H1 (cell line): Measurements from ENCODE around the gene NUDT1. TPM values are rescaled to one million over a fixed set of nuclear protein-coding genes. Genes with fewer than 3 reads are reported as not detected.

Experiments used
- CTCF ChIA-PET: fragments of 300-600 bp; sonication (Branson Sonifier 250); formaldehyde crosslinking; loops from one replicate; lab custom pipeline; 2021; ENCODE audit not compliant: partially characterized antibody; lab: Charles Lee
- POLR2A ChIA-PET: fragments of 300-600 bp; sonication (Branson Sonifier 250); formaldehyde crosslinking; loops from one replicate; lab custom pipeline; 2021; ENCODE audit warnings: inconsistent platforms; ENCODE audit not compliant: partially characterized antibody; lab: Charles Lee
- DNase-seq, 2 experiments: peaks; one replicate each; pipeline versions ENCODE4 v3.0.0 to v3.0.0-alpha.2; 2010 to 2022; ENCODE audit warnings: low spot score in 2 of 2, low read depth in 1 of 2, mixed read lengths in 1 of 2
- FAIRE-seq: peaks from 2 replicates; lab custom pipeline; 2011; peaks lifted over from hg19 to GRCh38; lab: Jason Lieb, UNC
- H2AFZ ChIP-seq: 2 replicates; pipeline ENCODE4 v1.8.1; 2012; ENCODE audit warnings: low read length, inconsistent platforms
- H2AK5ac ChIP-seq: 2 replicates; pipeline ENCODE4 v1.6.1; 2013; ENCODE audit warnings: low read depth, low read length
- H2BK120ac ChIP-seq: replicated peaks from 2 replicates; pipeline ENCODE3; 2013; ENCODE audit warnings: low read depth, low read length, inconsistent platforms
- H2BK12ac ChIP-seq: 2 replicates; pipeline ENCODE4 v1.6.1; 2013; ENCODE audit warnings: low read depth, low read length
- H2BK15ac ChIP-seq: 2 replicates; pipeline ENCODE4 v1.6.1; 2013; ENCODE audit warnings: low read length
- H2BK20ac ChIP-seq: 2 replicates; pipeline ENCODE4 v1.6.1; 2013; ENCODE audit warnings: low read length
- H2BK5ac ChIP-seq: 2 replicates; pipeline ENCODE4 v1.6.1; 2013; ENCODE audit warnings: low read depth, low read length
- H3K14ac ChIP-seq: 2 replicates; pipeline ENCODE4 v1.6.1; 2013; ENCODE audit warnings: inconsistent platforms; ENCODE audit not compliant: insufficient read length
- H3K18ac ChIP-seq: 2 replicates; pipeline ENCODE4 v1.6.1; 2013; ENCODE audit warnings: low read length; ENCODE audit errors: extremely low read depth
- H3K23ac ChIP-seq: 2 replicates; pipeline ENCODE4 v1.6.1; 2013; ENCODE audit warnings: inconsistent platforms; ENCODE audit not compliant: insufficient read length
- H3K23me2 ChIP-seq: 2 replicates; pipeline ENCODE4 v1.6.1; 2013; ENCODE audit warnings: low read depth, low read length
- H3K27ac ChIP-seq: 2 replicates; pipeline ENCODE4 v1.6.1; 2011; ENCODE audit warnings: low read depth, low read length, inconsistent platforms
- H3K27me3 ChIP-seq, 4 experiments: replicated peaks in 1 of 4; 1 replicate in 1 of 4; 2 replicates in 3 of 4; pipeline versions ENCODE4 v1.6.1 to v1.8.1; 2011 to 2013; ENCODE audit warnings: low read length in 3 of 4, mild to moderate bottlenecking in 3 of 4, inconsistent platforms in 2 of 4, mixed read lengths in 2 of 4, moderate library complexity in 1 of 4; ENCODE audit not compliant: control insufficient read depth in 3 of 4, insufficient read depth in 3 of 4; ENCODE audit errors: extremely low read depth in 1 of 4
- H3K36me3 ChIP-seq, 4 experiments: 2 replicates each; pipeline versions ENCODE4 v1.6.1 to v1.8.1; 2011 to 2013; ENCODE audit warnings: mild to moderate bottlenecking in 4 of 4, low read length in 3 of 4, moderate library complexity in 2 of 4, control low read depth in 1 of 4, inconsistent platforms in 1 of 4; ENCODE audit not compliant: insufficient read depth in 4 of 4, control insufficient read depth in 2 of 4
- H3K4ac ChIP-seq: replicated peaks from 2 replicates; pipeline ENCODE3; 2013; ENCODE audit warnings: low read length, low read depth, mixed read lengths, inconsistent platforms; ENCODE audit not compliant: insufficient read length
- H3K4me1 ChIP-seq, 4 experiments: replicated peaks in 1 of 4; 1 replicate in 1 of 4; 2 replicates in 3 of 4; pipeline versions ENCODE4 v1.6.1 to v1.8.1; 2011 to 2013; ENCODE audit warnings: low read length in 3 of 4, inconsistent platforms in 2 of 4, mixed read lengths in 1 of 4; ENCODE audit not compliant: insufficient read depth in 4 of 4, control insufficient read depth in 3 of 4
- H3K4me2 ChIP-seq, 2 experiments: 2 replicates each; pipeline versions ENCODE4 v1.6.1 to v1.8.1; 2011 to 2013; ENCODE audit warnings: low read depth in 2 of 2, low read length in 2 of 2, control low read depth in 1 of 2, inconsistent platforms in 1 of 2, mild to moderate bottlenecking in 1 of 2; ENCODE audit not compliant: insufficient read depth in 1 of 2
- H3K4me3 ChIP-seq, 4 experiments: fragments of 200-600, 300-600 bp in 1 of 4; sonication (generic), shearing (Covaris generic), sonication (Bioruptor Twin) in 1 of 4; 2 replicates each; pipeline versions ENCODE4 v1.5.1 to v1.8.1; 2011 to 2016; ENCODE audit warnings: low read length in 4 of 4, low read depth in 3 of 4, control low read depth in 2 of 4, inconsistent platforms in 2 of 4, mild to moderate bottlenecking in 2 of 4, mixed read lengths in 1 of 4, moderate library complexity in 1 of 4; ENCODE audit not compliant: insufficient read depth in 2 of 4; ENCODE audit errors: extremely low read depth in 1 of 4
- H3K56ac ChIP-seq: replicated peaks from 2 replicates; pipeline ENCODE3; 2013; ENCODE audit warnings: low read depth, mild to moderate bottlenecking, mixed read lengths, low read length, inconsistent platforms; ENCODE audit not compliant: insufficient read length
- H3K79me1 ChIP-seq: 2 replicates; pipeline ENCODE4 v1.6.1; 2013; ENCODE audit warnings: low read depth, low read length, control low read depth
- H3K79me2 ChIP-seq, 2 experiments: 2 replicates each; pipeline versions ENCODE4 v1.6.1 to v1.8.1; 2012 to 2013; ENCODE audit warnings: low read length in 2 of 2, mild to moderate bottlenecking in 2 of 2, inconsistent platforms in 1 of 2; ENCODE audit not compliant: insufficient read depth in 2 of 2, control insufficient read depth in 1 of 2
- H3K9ac ChIP-seq, 4 experiments: replicated peaks in 1 of 4; 1 replicate in 1 of 4; 2 replicates in 3 of 4; pipeline versions ENCODE4 v1.6.1 to v1.8.1; 2011 to 2013; ENCODE audit warnings: low read depth in 3 of 4, low read length in 3 of 4, control low read depth in 2 of 4, mild to moderate bottlenecking in 2 of 4, moderate library complexity in 2 of 4, inconsistent platforms in 1 of 4; ENCODE audit errors: extremely low read depth in 1 of 4
- H3K9me3 ChIP-seq, 2 experiments: 2 replicates each; pipeline versions ENCODE4 v1.6.1 to v1.8.1; 2012 to 2013; ENCODE audit warnings: mild to moderate bottlenecking in 2 of 2, moderate library complexity in 2 of 2, control low read depth in 1 of 2, inconsistent platforms in 1 of 2, low read depth in 1 of 2, low read length in 1 of 2, mixed read lengths in 1 of 2; ENCODE audit not compliant: insufficient read depth in 2 of 2
- H4K20me1 ChIP-seq, 2 experiments: replicated peaks in 1 of 2; 2 replicates each; pipeline versions ENCODE3 to v1.8.1; 2011 to 2013; ENCODE audit warnings: inconsistent platforms in 2 of 2, low read length in 2 of 2, mild to moderate bottlenecking in 1 of 2; ENCODE audit not compliant: insufficient read depth in 2 of 2, control insufficient read depth in 1 of 2
- H4K5ac ChIP-seq: 2 replicates; pipeline ENCODE4 v1.6.1; 2013; ENCODE audit warnings: low read length, low read depth, mixed read lengths, inconsistent platforms; ENCODE audit not compliant: insufficient read length
- H4K8ac ChIP-seq: 2 replicates; pipeline ENCODE4 v1.8.0; 2013; ENCODE audit warnings: mild to moderate bottlenecking, moderate library complexity, low read length, inconsistent platforms; ENCODE audit not compliant: insufficient read depth; ENCODE audit errors: extremely low read depth
- H4K91ac ChIP-seq: replicated peaks from 2 replicates; pipeline ENCODE3; 2013; ENCODE audit warnings: low read length, mixed read lengths, inconsistent platforms; ENCODE audit not compliant: insufficient read length
- ATF2 ChIP-seq: IDR thresholded peaks from 2 replicates; pipeline ENCODE4 v1.6.1; 2012; ENCODE audit warnings: low read length, inconsistent platforms
- BACH1 ChIP-seq: IDR thresholded peaks from 2 replicates; pipeline ENCODE4 v1.6.1; 2012; ENCODE audit warnings: low read length, improper control_type of control experiment
- CEBPB ChIP-seq: IDR thresholded peaks from 2 replicates; pipeline ENCODE4 v1.6.1; 2012; ENCODE audit warnings: low read depth, low read length
- CREB1 ChIP-seq: IDR thresholded peaks from 2 replicates; pipeline ENCODE4 v1.6.1; 2012; ENCODE audit warnings: inconsistent platforms
- CTBP2 ChIP-seq: IDR thresholded peaks from 2 replicates; pipeline ENCODE4 v1.7.0; 2011; ENCODE audit warnings: borderline replicate concordance, mild to moderate bottlenecking, moderate library complexity, mixed read lengths, low read length; ENCODE audit not compliant: insufficient read depth, insufficient read length
- FOSL1 ChIP-seq: IDR thresholded peaks from 2 replicates; pipeline ENCODE4 v1.6.1; 2011; ENCODE audit warnings: mild to moderate bottlenecking, low read depth, low read length, moderate library complexity; ENCODE audit not compliant: insufficient read depth
- KDM1A ChIP-seq: fragments of 200-600, 300-600 bp; sonication (generic); IDR thresholded peaks from 2 replicates; pipeline ENCODE4 v1.7.1; 2016; ENCODE audit warnings: mild to moderate bottlenecking, low read length, borderline replicate concordance
- NRF1 ChIP-seq: IDR thresholded peaks from 2 replicates; pipeline ENCODE4 v1.6.1; 2011; ENCODE audit warnings: mild to moderate bottlenecking, low read depth, low read length, improper control_type of control experiment
- SIX5 ChIP-seq: IDR thresholded peaks from 2 replicates; pipeline ENCODE4 v1.6.1; 2011; ENCODE audit warnings: mild to moderate bottlenecking, low read depth, low read length
- SP1 ChIP-seq: IDR thresholded peaks from 2 replicates; pipeline ENCODE4 v1.6.1; 2011; ENCODE audit warnings: low read depth, low read length
- SP4 ChIP-seq: IDR thresholded peaks from 2 replicates; pipeline ENCODE4 v1.6.1; 2012; ENCODE audit warnings: low read length, inconsistent platforms
- YY1 ChIP-seq: IDR thresholded peaks from 2 replicates; pipeline ENCODE4 v1.6.1; 2011; ENCODE audit warnings: low read depth, mild to moderate bottlenecking, low read length
- WGBS, 2 experiments: shearing (Covaris generic) in 1 of 2; methylation state at CpG; one replicate each; pipeline versions ENCODE4 v1.1.6 to v1.1.7; 2013 to 2015; ENCODE audit warnings: low lambda C conversion rate in 2 of 2, mixed read lengths in 2 of 2, inconsistent platforms in 1 of 2, low coverage in 1 of 2, missing lambda C conversion rate in 1 of 2; ENCODE audit not compliant: insufficient replicate concordance in 2 of 2, insufficient coverage in 1 of 2, insufficient read length in 1 of 2; ENCODE audit errors: extremely low coverage in 1 of 2, missing lambda C conversion rate in 1 of 2; 5-methylcytosine and 5-hydroxymethylcytosine counted together
- polyA plus RNA-seq, 7 experiments: library from polyadenylated mRNA; depleted of rRNA in 3 of 7; stranded (reverse) in 5 of 7; unstranded in 2 of 7; fragments of >200 nt in 5 of 7; fragments of 200-250 nt in 2 of 7; gene quantifications; 1 replicate in 5 of 7; 2 replicates in 1 of 7; 4 replicates in 1 of 7; pipeline versions ENCODE4 v1.2.1 to v1.2.3, GENCODE V29; 2011 to 2013; ENCODE audit warnings: missing spikeins in 2 of 7, mixed read lengths in 2 of 7
- total RNA-seq: library from RNA; stranded (reverse); fragmentation: NEBNext Ultra II Directional; extraction: Animal tissue kit (Norgen Biotek cat#: 25700); gene quantifications from 2 replicates; pipeline ENCODE4 v1.2.1, GENCODE V29; 2021
- TF ChIP-seq, protein P1 (sequence below): IDR thresholded peaks from 2 replicates; pipeline ENCODE4 v1.6.1; 2012; ENCODE audit warnings: inconsistent platforms

Gene NUDT1
- total and polyA plus RNA-seq, 2 of the 8 experiments (the other 6 are each of a cell fraction or from before 2014, with no cell fraction given): 76.1 to 89.5 TPM

- Histone ChIP-seq H3K9ac (no peak overlapping the region), H2BK12ac (no peak overlapping the region), H2BK20ac (no peak overlapping the region), H4K91ac (no peak overlapping the region), H4K5ac (no peak overlapping the region), H2BK15ac (no peak overlapping the region), H2BK120ac (no peak overlapping the region), H3K56ac (no peak overlapping the region), H3K79me1 (peaks cover 20% of the 10 kb centered on the region), H3K9me3 (no peaks in the 10 kb centered on the region), H4K20me1 (peaks cover 5 to 18% of the 10 kb centered on the region in 2 experiments), H2AFZ (no peak overlapping the region), H3K79me2 (peaks cover 0 to 44% of the 10 kb centered on the region in 2 experiments; a peak in 3 of 4 replicates), H3K4me1 (no peaks in the 10 kb centered on the region; a peak in 1 of 7 replicates), H3K27me3 (no peaks in the 10 kb centered on the region), H3K14ac (no peak overlapping the region), H3K27ac (no peak overlapping the region), H2AK5ac (no peak overlapping the region), H3K36me3 (peaks cover 9 to 35% (median 27%) of the 10 kb centered on the region in 4 experiments; a peak in 7 of 8 replicates), H3K18ac (no peak overlapping the region), H3K4ac (no peak overlapping the region), H3K4me3 (no peak overlapping the region), H3K23ac (no peak overlapping the region), H3K4me2 (no peak overlapping the region), H3K23me2 (no peaks in the 10 kb centered on the region), H2BK5ac (no peak overlapping the region), H4K8ac (no peak overlapping the region)
- WGBS, 2 experiments: 95% methylated on average over 14 of the region's 14 CpGs; no CpG with 5 or more reads in 1 of the 2 experiments
- ChIA-PET POLR2A (interaction anchor here (1.1 kb wide), 1 partner anchor 10 kb away, joined by 3 read pairs; no protein-coding TSS in a partner anchor), CTCF (interaction anchor here (1.7 kb wide), 2 partner anchors 9 to 12 kb away, joined by 3 read pairs; no protein-coding TSS in a partner anchor)
- FAIRE-seq (no peak), DNase-seq (no peak)
- TF ChIP-seq CREB1 (no peak), KDM1A (no peak), CTBP2 (no peak), BACH1 (no peak), FOSL1 (no peak), ATF2 (no peak), SP4 (no peak), YY1 (no peak), SIX5 (no peak), NRF1 (no peak), SP1 (no peak), CEBPB (no peak)
- TF ChIP-seq, protein P1, sequence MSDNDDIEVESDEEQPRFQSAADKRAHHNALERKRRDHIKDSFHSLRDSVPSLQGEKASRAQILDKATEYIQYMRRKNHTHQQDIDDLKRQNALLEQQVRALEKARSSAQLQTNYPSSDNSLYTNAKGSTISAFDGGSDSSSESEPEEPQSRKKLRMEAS: no peak
Measured at GRCh38 chr7:2225336-2225735, 16.7 kb upstream of the NUDT1 start.
